HG02759 (cell line): ENCODE data around the gene DCAF12L2.
"Not testable (repeated sequence)": the region's sequence is repeated elsewhere in the genome, so short reads cannot be mapped to it uniquely, and the experiment has no call there.

ENCODE experiments used
- ATAC-seq: cut with Tn5 transposase; IDR thresholded peaks from one replicate; pipeline ENCODE4 v1.9.1; 2021; ENCODE audit warnings: mild to moderate bottlenecking, moderate library complexity; ENCODE audit not compliant: unreplicated experiment

The DCAF12L2 gene

GRCh38 chrX:126165721-126166461 is at the start of gene DCAF12L2:
DCAF12L2 (minus strand) TSS chrX:126166289; CDS start chrX:126165924, 365 bp downstream.
- no peak for ATAC-seq

GRCh38 chrX:126190888-126191287 is 24.8 kb upstream of the DCAF12L2 start:
- not testable (repeated sequence) for ATAC-seq

DNA sequence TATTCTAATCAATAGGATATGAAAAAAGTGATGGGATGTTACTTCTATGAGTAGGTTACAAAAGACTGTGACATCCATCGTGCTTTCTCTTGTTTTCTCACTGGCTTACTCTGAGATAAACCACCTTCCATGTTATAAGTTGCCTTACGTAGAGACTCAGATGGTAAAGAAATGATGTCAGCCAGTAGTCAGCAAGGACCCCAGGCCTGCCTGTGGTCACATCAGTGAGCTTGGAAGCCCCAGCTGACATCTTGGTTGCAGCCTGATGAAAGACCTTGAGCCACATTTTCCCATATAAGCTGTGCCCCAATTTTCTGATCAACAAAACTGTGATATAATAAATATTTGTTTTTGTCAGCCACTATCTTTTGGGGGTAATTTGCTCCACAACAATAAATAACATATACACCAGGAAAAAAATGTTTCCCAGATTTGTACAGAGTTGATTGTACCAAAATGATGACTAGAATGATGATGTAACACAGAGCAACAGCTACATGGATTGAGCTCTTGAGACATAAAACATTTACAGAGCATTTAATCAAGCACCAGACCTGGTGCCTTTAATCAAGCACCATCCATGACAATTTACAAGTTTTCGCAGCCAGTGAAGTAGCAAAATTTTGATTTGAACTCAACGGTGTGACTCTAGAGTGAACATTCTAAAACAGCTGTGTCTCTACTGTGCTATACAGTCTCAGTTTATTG is 11.2 kb upstream of the DCAF12L2 start:
- no peak for ATAC-seq

GRCh38 chrX:126170720-126171119 is 4.6 kb upstream of the DCAF12L2 start:
- ATAC-seq: no peak

DNA sequence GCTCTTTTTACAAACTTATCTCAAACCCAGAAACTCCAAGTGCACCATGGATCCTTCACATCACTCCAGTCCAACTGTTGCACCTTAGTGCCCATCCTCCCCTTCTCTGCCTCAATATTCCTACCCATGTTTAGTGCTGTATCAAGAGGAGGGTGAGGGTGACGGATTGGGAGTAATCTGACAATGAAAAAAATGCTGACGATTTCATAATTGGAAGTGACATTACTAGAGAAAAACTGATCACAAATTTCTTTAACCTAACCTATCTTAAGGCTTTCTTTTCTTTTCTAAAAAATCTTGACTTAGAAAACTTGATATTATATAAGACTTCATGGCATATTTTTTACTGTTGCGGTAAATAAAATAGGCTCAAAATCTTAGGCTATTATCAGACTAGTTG is 1.5 kb upstream of the DCAF12L2 start:
- no peak for ATAC-seq

GRCh38 chrX:126165401-126165720 is 728 bp downstream of the DCAF12L2 start:
- no peak for ATAC-seq

DNA sequence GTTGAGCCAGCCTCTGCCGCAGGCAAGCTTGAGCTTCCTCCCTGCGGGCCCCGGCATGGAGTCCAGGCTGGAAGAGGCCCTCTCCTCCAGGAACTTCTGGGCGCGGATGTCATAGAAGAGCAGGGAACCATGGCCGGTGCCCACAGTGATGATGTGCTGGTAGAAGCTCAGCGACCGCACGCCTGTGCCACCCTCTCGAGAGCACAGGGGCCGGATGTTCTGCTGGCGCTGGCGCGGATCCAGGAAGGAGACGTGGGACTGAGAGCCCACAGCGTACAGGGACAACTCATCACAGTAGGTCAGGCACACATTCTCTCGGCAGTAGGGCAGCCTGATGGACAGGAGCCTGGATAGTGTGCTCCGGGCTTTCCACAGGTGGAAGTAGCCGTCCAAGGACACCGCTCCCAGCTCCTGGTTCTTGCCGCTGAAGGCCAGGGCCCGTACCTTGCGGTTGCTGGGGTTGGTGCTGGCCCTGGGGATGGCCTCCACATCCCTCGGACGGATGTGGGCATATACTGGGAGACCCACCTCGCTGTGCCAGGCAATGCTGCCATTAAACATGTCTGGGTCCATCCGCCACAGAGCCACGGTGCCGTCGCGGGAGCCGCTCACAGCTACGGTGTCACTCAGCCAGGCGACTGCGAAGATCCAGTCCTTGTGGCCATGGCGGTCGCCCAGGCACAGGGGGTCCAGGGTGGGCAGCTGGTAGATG is 1.2 kb downstream of the DCAF12L2 start:
- ATAC-seq: no peak

DNA sequence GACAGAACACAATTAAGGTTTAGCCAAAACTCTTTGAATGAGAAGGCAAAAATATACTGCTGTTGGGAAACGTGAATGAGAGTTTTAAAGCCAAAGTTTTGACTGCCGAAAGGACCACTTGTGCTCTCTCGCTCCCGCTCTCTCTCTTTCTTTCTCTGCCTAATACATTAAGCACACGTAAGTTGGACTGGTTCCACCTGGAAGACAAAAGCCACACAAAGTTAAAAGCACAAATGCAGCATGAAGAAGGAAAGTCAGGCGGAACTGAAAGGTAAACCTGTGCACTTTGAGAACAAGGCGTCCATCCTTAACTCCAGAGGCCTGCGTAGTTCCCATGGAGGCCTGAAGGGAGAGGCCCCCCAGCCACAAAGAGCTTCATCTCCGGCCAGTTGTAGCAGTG is 1.9 kb downstream of the DCAF12L2 start:
- no peak for ATAC-seq

DNA sequence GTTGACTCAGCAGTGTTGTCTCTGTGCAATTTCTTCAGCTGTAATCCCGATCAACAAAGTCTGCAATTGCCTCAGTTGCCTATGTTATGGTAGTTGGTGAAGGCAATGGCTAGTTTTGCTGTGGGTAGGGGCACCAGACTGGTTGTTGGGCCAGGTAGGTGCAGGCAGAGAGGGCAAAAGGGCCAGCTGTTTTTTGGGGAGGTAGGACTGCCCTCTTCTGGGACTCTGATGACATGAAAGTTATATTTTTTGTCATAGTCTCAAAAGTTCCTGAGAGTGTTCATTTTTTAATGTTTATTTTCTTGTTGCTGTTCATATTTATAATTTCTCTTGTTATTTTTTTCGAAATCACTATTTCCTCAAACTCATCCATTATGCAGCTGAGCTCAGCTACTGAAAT is 25.1 kb downstream of the DCAF12L2 start:
- ATAC-seq: no peak

GRCh38 chrX:126137899-126138298 is 28.2 kb downstream of the DCAF12L2 start:
- peak; percentile 59 for ATAC-seq

- ATAC-seq: no peak
These were observed 41.4 kb downstream of the DCAF12L2 start for GRCh38 chrX:126124721-126125120.
